Skeletal muscle satellite cell (primary cell): ENCODE measurements around the gene CYP1B1.

Experiments used
- H3K27me3 ChIP-seq: 2 replicates; pipeline ENCODE4 v1.7.0; 2013; ENCODE audit warnings: low read length; ENCODE audit not compliant: control insufficient read depth, insufficient read depth
- H3K36me3 ChIP-seq: 2 replicates; pipeline ENCODE4 v1.7.0; 2013; ENCODE audit warnings: mild to moderate bottlenecking, control low read depth, low read length; ENCODE audit not compliant: insufficient read depth
- H3K4me1 ChIP-seq: 2 replicates; pipeline ENCODE4 v1.7.0; 2013; ENCODE audit warnings: low read length; ENCODE audit not compliant: control insufficient read depth, insufficient read depth
- H3K4me2 ChIP-seq: 2 replicates; pipeline ENCODE4 v1.7.0; 2013; ENCODE audit warnings: mild to moderate bottlenecking, low read length
- H3K4me3 ChIP-seq: 2 replicates; pipeline ENCODE4 v1.7.0; 2013; ENCODE audit warnings: low read length
- H3K9ac ChIP-seq: 2 replicates; pipeline ENCODE4 v1.7.0; 2013; ENCODE audit warnings: mild to moderate bottlenecking, low read depth, low read length, moderate library complexity
- H3K9me3 ChIP-seq: replicated peaks from 2 replicates; pipeline ENCODE4 v1.7.0; 2013; ENCODE audit warnings: mild to moderate bottlenecking, control low read depth, low read length

Gene CYP1B1

GRCh38 chr2:38038682-38039081 is 37.3 kb downstream of the CYP1B1 start:
- H3K9ac ChIP-seq, result peak overlapping the region; percentile 2

GRCh38 chr2:38037757-38038621 is 38.0 kb downstream of the CYP1B1 start:
- peak overlapping the region; percentile 60 for H3K4me3 ChIP-seq
- H3K9me3 ChIP-seq, result no peaks in the 10 kb centered on the region
- H3K9ac ChIP-seq, result peak overlapping the region; percentile 2
- peaks cover 60% of the 10 kb centered on the region for H3K27me3 ChIP-seq
- peak overlapping the region; percentile 94 for H3K4me2 ChIP-seq
- H3K4me1 ChIP-seq, result peaks cover 12% of the 10 kb centered on the region
- H3K36me3 ChIP-seq, result no peaks in the 10 kb centered on the region

More at GRCh38 chr2:38038682-38039081, 37.3 kb downstream of the CYP1B1 start:
- Histone ChIP-seq H3K36me3 (no peaks in the 10 kb centered on the region), H3K4me2 (peak overlapping the region; percentile 94), H3K4me1 (peaks cover 12% of the 10 kb centered on the region), H3K4me3 (peak overlapping the region; percentile 60), H3K27me3 (peaks cover 57% of the 10 kb centered on the region), H3K9me3 (no peaks in the 10 kb centered on the region)

DNA sequence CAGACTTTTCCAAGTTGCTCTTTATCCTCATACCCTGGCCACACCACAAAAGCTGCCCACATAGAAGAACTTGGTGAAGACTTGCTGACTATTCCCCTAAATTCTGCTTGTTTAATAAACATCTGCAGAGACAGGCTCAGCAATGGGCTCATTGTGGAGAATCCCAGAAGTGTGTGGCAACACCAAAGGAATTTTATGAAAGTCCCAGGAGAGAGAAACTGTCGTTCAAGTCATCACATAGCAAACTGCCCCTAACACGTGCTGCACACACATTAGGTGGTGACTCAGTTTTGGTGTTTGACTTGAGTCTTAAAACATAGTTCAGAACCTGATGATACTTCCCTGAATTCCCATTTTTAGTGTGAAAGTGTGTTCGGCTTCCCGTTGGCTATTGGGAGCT is 38.6 kb downstream of the CYP1B1 start:
- Histone ChIP-seq H3K36me3 (no peaks in the 10 kb centered on the region), H3K27me3 (peaks cover 60% of the 10 kb centered on the region), H3K4me2 (peak overlapping the region; percentile 94), H3K9ac (no peak overlapping the region), H3K4me1 (peaks cover 12% of the 10 kb centered on the region), H3K4me3 (peak overlapping the region; percentile 60), H3K9me3 (no peaks in the 10 kb centered on the region)

- no peak overlapping the region for H3K4me3 ChIP-seq
- H3K9me3 ChIP-seq, result no peaks in the 10 kb centered on the region
- H3K36me3 ChIP-seq, result no peaks in the 10 kb centered on the region
- H3K27me3 ChIP-seq, result peaks cover 66% of the 10 kb centered on the region
- peaks cover 12% of the 10 kb centered on the region for H3K4me1 ChIP-seq
- no peak overlapping the region for H3K9ac ChIP-seq
- H3K4me2 ChIP-seq, result no peak overlapping the region
These were observed 40.0 kb downstream of the CYP1B1 start for GRCh38 chr2:38035968-38036367.

- Histone ChIP-seq H3K9me3 (no peaks in the 10 kb centered on the region), H3K4me1 (peaks cover 11% of the 10 kb centered on the region), H3K4me2 (no peak overlapping the region), H3K9ac (no peak overlapping the region), H3K4me3 (no peak overlapping the region), H3K36me3 (no peaks in the 10 kb centered on the region), H3K27me3 (peaks cover 56% of the 10 kb centered on the region)
These were observed 42.3 kb downstream of the CYP1B1 start for GRCh38 chr2:38033646-38034045.

DNA sequence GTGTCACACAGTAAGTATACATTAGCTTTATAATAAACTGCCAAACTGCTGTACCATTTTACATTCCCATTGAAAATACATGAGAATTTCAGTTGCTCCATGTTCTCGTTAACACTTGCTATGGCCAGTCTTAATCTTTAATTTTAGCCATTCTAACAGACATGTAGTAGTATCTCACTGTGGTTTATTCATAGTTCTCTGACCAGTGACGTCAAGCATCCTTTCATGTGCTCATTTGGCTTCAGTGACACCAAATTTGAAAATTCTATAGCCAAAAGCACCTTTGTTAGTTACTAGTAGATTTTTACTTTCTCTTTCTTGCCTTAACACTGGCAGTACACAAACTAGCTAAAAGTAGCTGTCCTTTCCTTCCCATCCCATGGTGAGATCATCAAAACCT is 43.0 kb downstream of the CYP1B1 start:
- Histone ChIP-seq H3K27me3 (peaks cover 54% of the 10 kb centered on the region), H3K36me3 (no peaks in the 10 kb centered on the region), H3K9me3 (no peaks in the 10 kb centered on the region), H3K4me3 (no peak overlapping the region), H3K4me1 (peaks cover 5% of the 10 kb centered on the region), H3K9ac (no peak overlapping the region), H3K4me2 (no peak overlapping the region)

GRCh38 chr2:38030635-38031355 is 45.2 kb downstream of the CYP1B1 start:
- no peaks in the 10 kb centered on the region for H3K9me3 ChIP-seq
- H3K36me3 ChIP-seq, result no peaks in the 10 kb centered on the region
- H3K4me1 ChIP-seq, result no peaks in the 10 kb centered on the region

DNA sequence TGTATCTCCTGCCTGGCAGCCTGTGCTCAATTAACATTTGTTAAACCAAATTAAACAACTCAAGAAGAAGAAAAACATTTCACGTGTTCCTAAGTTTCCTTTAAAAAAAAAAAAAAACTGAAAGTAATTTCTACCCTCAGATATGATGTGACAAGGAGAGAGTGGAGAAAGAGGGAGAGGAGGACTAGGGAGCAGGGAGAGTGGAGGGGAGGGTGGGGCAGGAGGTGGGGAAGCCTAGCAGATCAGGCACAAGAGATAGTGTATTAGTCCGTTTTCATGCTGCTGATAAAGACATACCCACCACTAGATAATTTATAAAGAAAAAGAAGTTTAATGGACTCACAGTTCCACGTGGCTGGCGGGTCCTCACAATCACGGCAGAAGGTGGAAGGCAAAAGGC is 46.4 kb downstream of the CYP1B1 start:
- no peaks in the 10 kb centered on the region for H3K4me1 ChIP-seq
- H3K4me3 ChIP-seq, result no peak overlapping the region
- peaks cover 53% of the 10 kb centered on the region for H3K27me3 ChIP-seq
- no peak overlapping the region for H3K4me2 ChIP-seq
- H3K36me3 ChIP-seq, result no peaks in the 10 kb centered on the region
- H3K9ac ChIP-seq, result no peak overlapping the region
- no peaks in the 10 kb centered on the region for H3K9me3 ChIP-seq

More at GRCh38 chr2:38030635-38031355, 45.2 kb downstream of the CYP1B1 start:
- no peak overlapping the region for H3K9ac ChIP-seq
- no peak overlapping the region for H3K4me3 ChIP-seq
- no peak overlapping the region for H3K4me2 ChIP-seq
- H3K27me3 ChIP-seq, result peaks cover 49% of the 10 kb centered on the region

DNA sequence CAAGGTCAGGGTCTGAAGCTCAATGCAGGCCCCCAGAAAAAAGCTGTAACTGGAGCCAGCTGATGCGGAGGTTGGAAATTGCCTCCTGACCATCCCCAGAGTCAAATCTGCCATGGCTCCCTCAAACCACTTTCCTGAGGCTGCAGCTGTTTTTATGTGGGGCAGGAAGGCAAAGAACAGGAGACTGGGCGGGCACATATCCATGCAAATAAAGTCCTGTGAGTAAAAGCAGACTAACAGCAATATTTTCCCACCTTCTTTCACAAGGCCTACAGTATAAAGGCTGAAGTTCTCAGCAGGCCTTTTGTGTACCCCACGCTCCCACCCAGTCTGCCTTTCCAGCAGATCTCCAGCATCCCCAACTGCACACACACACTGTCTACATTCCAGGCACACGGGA is 47.1 kb downstream of the CYP1B1 start:
- H3K9me3 ChIP-seq, result no peaks in the 10 kb centered on the region
- H3K4me1 ChIP-seq, result no peaks in the 10 kb centered on the region
- H3K4me3 ChIP-seq, result no peak overlapping the region

GRCh38 chr2:38026846-38027245 is 49.1 kb downstream of the CYP1B1 start:
- Histone ChIP-seq H3K27me3 (peaks cover 58% of the 10 kb centered on the region), H3K4me1 (no peaks in the 10 kb centered on the region), H3K36me3 (no peaks in the 10 kb centered on the region), H3K4me3 (no peak overlapping the region), H3K9me3 (no peaks in the 10 kb centered on the region), H3K9ac (no peak overlapping the region), H3K4me2 (no peak overlapping the region)

More for the DNA sequence above, 47.1 kb downstream of the CYP1B1 start:
- no peak overlapping the region for H3K9ac ChIP-seq
- H3K36me3 ChIP-seq, result no peaks in the 10 kb centered on the region
- peaks cover 52% of the 10 kb centered on the region for H3K27me3 ChIP-seq
- no peak overlapping the region for H3K4me2 ChIP-seq

DNA sequence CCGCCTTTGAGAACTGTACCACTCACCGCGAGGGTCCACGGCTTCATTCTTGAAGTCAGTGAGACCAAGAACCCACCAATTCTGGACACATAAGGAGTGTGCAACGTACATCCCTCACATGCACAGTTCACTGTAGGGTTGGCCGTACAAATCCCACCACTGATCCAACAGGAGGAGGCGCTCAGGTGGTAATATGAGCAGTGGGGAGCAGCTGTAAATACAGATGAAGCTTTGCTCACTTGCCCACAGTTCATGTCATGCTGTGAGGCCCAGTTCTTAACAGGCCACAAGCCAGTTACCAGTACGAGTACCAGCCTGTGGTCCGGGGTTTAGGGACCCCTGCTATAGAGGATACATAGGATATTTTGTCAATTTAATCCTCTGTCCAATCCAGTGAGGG is 54.4 kb downstream of the CYP1B1 start:
- Histone ChIP-seq H3K36me3 (no peaks in the 10 kb centered on the region), H3K9ac (no peak overlapping the region), H3K9me3 (no peaks in the 10 kb centered on the region), H3K27me3 (peaks cover 60% of the 10 kb centered on the region), H3K4me2 (no peak overlapping the region), H3K4me1 (no peaks in the 10 kb centered on the region), H3K4me3 (no peak overlapping the region)
